AG04449 (cell line): Measurements from ENCODE around the gene C9orf50.
"Not testable (repeated sequence)": the region's sequence is repeated elsewhere in the genome, so short reads cannot be mapped to it uniquely, and the experiment has no call there.

Experiments
- CTCF ChIA-PET: fragments of 350-600 bp; formaldehyde crosslinking; extraction: SDS; loops from one replicate; lab custom pipeline; 2021; ENCODE audit warnings: antibody characterized with exemption; lab: Yijun Ruan, JAX
- POLR2A ChIA-PET: fragments of 400-600, 350-600 bp; formaldehyde crosslinking; extraction: SDS; loops from one replicate; lab custom pipeline; 2020; ENCODE audit warnings: antibody characterized with exemption, inconsistent platforms; lab: Yijun Ruan, JAX
- DNase-seq: peaks from one replicate; pipeline ENCODE4 v3.0.0-alpha.2; 2010; ENCODE audit warnings: low read depth, low spot score
- H3K4me3 ChIP-seq: 2 replicates; pipeline ENCODE4 v1.5.1; 2011; ENCODE audit warnings: low read depth, mild to moderate bottlenecking, control low read depth, low read length
- TF ChIP-seq, protein P1 (sequence below): IDR thresholded peaks from one replicate; pipeline ENCODE4 v1.5.1; 2011; ENCODE audit warnings: mild to moderate bottlenecking, moderate library complexity, low read length, control low read depth, inconsistent platforms; ENCODE audit not compliant: insufficient read depth; ENCODE audit errors: missing control alignments

C9orf50 gene

DNA sequence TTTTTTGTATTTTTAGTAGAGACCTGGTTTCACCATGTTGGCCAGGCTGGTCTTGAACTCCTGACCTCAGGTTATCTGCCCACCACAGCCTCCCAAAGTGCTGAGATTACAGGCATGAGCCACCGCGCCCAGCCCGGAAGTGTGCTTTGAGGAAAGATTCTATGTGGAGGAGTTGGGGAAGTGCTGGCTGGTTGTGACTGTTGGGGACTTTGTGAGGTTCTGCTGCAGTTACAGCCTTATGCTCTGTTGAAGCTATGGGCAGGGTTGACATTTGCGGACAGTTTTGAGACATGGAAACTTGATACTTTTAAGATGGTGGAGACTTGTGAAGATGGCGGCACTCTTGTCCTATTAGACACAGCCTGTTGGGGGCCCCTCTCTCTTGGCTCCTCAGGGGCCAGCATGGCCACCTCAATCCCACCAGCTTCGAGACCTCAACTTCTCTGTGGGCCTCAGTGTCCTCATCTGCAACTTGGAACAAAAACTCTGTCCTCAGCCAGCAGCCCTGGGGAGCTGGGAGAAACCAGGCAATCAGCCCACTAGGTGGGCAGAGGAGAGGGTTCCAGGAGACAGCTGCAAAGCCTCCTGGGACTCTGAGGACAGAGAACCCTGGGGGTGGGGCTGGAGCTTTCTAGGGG lies 24.9 kb downstream of the C9orf50 start:
- no peak for DNase-seq
- H3K4me3 ChIP-seq: no peak overlapping the region
- TF ChIP-seq, protein P1, sequence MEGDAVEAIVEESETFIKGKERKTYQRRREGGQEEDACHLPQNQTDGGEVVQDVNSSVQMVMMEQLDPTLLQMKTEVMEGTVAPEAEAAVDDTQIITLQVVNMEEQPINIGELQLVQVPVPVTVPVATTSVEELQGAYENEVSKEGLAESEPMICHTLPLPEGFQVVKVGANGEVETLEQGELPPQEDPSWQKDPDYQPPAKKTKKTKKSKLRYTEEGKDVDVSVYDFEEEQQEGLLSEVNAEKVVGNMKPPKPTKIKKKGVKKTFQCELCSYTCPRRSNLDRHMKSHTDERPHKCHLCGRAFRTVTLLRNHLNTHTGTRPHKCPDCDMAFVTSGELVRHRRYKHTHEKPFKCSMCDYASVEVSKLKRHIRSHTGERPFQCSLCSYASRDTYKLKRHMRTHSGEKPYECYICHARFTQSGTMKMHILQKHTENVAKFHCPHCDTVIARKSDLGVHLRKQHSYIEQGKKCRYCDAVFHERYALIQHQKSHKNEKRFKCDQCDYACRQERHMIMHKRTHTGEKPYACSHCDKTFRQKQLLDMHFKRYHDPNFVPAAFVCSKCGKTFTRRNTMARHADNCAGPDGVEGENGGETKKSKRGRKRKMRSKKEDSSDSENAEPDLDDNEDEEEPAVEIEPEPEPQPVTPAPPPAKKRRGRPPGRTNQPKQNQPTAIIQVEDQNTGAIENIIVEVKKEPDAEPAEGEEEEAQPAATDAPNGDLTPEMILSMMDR: no peak
- CTCF ChIA-PET: interaction anchor here (0.9 to 3.0 kb wide), 6 partner anchors 9 to 464 kb away, joined by 3 to 15 read pairs (median 4); no protein-coding TSS in a partner anchor
- POLR2A ChIA-PET: interaction anchor here (1.1 to 3.5 kb wide), 5 partner anchors 9 to 423 kb away, joined by 4 to 15 read pairs (median 7); partner anchors contain the start of gene IER5L

DNA sequence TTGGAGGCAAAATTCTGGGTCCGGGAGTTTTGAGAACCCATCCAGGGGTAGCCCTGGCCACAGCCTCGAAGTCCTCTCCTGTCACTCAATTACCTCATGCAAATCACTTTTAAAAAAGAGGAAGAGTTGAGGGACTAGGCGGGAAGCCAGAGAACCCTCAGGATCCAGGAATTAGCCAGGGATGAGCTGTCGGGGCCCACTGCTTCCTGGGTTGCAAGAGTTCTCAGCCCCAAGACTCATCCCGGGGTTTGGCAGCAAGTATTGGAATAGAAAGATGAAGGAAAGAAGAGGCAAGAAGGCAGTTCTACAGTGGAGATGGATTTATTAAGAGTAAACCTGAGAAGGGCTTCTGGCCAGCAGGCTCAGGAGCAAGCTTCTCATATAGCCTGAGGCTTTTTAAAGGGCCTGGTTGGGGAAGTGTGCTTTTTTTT lies 25.6 kb downstream of the C9orf50 start:
- H3K4me3 ChIP-seq: no peak overlapping the region
- ChIA-PET POLR2A (interaction anchor here (3.5 kb wide), 1 partner anchor 99 kb away, joined by 15 read pairs; no protein-coding TSS in a partner anchor), CTCF (interaction anchor here (0.9 to 3.0 kb wide), 5 partner anchors 8 to 464 kb away, joined by 3 to 15 read pairs (median 5); no protein-coding TSS in a partner anchor)
- no peak for DNase-seq
- TF ChIP-seq, protein P1: no peak

DNA sequence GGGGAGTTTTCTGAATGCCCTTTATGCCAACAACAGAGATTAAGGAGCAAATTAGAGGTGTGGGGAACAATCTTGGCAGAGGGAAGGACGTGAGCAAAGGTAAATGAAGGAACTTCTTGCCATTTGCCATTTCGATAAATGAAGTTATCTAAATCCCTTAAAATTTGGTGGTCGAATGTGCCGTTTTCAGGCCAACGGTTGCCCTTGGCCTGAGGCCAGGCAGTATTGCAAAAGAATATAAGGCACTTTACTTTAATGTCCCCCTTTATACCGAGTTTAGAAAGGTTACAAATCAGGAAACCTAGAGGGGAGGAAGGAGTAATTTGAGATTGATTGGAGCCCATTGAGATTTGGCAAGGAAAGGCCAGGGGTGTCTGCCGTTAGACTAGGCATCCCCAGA lies 26.3 kb downstream of the C9orf50 start:
- TF ChIP-seq, protein P1: no peak
- H3K4me3 ChIP-seq: no peak overlapping the region
- POLR2A ChIA-PET: interaction anchor here (3.5 kb wide), 1 partner anchor 98 kb away, joined by 15 read pairs; no protein-coding TSS in a partner anchor
- CTCF ChIA-PET: no interaction called here
- no peak for DNase-seq

DNA sequence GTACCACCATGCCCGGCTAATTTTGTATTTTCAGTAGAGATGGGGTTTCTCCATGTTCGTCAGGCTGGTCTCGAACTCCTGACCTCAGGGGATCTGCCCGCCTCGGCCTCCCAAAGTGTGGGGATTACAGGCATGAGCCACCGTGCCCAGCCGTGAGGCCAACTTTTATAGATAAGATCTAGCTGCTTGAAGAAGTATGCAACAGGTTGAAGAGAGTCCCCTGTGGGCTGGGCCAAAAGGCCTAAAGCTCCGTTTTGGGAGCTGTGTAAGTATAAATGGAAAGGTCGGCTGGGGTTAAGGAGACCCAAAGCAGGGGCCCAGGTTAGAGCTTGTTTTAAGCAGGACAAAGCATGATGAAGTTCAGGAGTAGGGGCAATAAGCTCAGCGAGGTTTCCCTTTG lies 28.1 kb downstream of the C9orf50 start:
- CTCF ChIA-PET: interaction anchor here (1.2 to 1.7 kb wide), 3 partner anchors 8 to 454 kb away, joined by 4 to 5 read pairs (median 5); partner anchors contain the start of gene C9orf50
- DNase-seq, H3K4me3 ChIP-seq: not testable (repeated sequence)
- POLR2A ChIA-PET: interaction anchor here (1.2 kb wide), 1 partner anchor 109 kb away, joined by 3 read pairs; no protein-coding TSS in a partner anchor

DNA sequence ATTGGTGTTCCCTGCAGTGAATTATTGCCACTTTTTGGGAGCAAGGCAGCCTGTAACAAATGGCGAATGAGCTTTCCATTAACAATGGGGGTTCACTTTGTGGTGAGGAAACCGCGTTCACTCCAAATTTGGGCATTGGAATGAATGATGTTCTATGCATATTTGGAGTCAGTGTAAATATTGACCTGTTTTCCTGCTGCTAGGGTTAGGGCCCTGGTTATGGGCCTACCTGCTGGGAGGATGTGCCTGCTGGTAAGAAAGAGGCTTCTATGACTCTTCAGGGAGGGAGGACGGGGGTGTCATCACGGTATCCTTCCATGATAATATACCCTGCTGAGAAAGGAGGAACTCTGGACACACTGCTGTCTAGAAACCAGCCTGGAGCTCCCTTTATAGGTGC lies 29.0 kb downstream of the C9orf50 start:
- CTCF ChIA-PET: interaction anchor here (1.2 to 1.7 kb wide), 2 partner anchors 14 to 453 kb away, joined by 3 to 5 read pairs; no protein-coding TSS in a partner anchor
- POLR2A ChIA-PET: no interaction called here
- TF ChIP-seq, protein P1: no peak

DNA sequence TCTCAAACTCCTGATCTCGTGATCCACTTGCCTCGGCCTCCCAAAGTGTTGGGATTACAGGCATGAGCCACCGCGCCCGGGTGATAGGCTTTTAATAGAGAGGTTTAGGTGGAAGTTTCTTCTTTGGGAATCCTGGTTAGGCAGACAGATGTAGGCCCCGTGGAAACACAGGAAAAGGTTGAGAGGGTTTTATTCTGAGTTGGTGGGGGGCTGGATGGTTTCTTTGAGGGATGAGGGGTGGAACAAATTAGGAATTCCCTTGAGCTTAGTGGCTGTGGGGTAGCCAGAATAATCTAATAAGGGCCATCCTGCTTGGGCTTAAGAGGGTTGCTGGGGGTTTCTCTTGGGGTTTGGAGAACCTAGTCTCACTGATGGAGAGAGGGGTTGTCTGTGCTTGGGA lies 30.4 kb downstream of the C9orf50 start:
- POLR2A ChIA-PET: no interaction called here

More for the DNA sequence above, 29.0 kb downstream of the C9orf50 start:
- H3K4me3 ChIP-seq: no peak overlapping the region
- DNase-seq: no peak

More for the DNA sequence above, 30.4 kb downstream of the C9orf50 start:
- H3K4me3 ChIP-seq: no peak overlapping the region
- TF ChIP-seq, protein P1: no peak
- CTCF ChIA-PET: interaction anchor here (1.3 kb wide), 1 partner anchor 447 kb away, joined by 3 read pairs; no protein-coding TSS in a partner anchor
- DNase-seq: no peak
